Common myeloid progenitor, CD34-positive (primary cell): ENCODE data around the gene CAMTA1.

ENCODE experiments used
- CTCF ChIA-PET: fragments of 350-600 bp; sonication (Branson Sonifier 250); formaldehyde crosslinking; loops from one replicate; lab custom pipeline; 2021; ENCODE audit warnings: antibody characterized with exemption; lab: Charles Lee
- POLR2A ChIA-PET: fragments of 350-600 bp; sonication (Branson Sonifier 250); formaldehyde crosslinking; loops from one replicate; lab custom pipeline; 2021; ENCODE audit warnings: antibody characterized with exemption; lab: Charles Lee
- DNase-seq, 3 donors: peaks; one replicate each; pipeline versions ENCODE4 v3.0.0 to v3.0.0-alpha.2; 2013
- H3K27ac ChIP-seq, 2 experiments: 1 replicate in 1 of 2; 2 replicates in 1 of 2; pipeline ENCODE4 v1.7.0; 2013; ENCODE audit warnings: inconsistent platforms in 2 of 2, low read length in 2 of 2, mild to moderate bottlenecking in 2 of 2, low read depth in 1 of 2, moderate library complexity in 1 of 2; ENCODE audit not compliant: severe bottlenecking in 2 of 2, insufficient read depth in 1 of 2, poor library complexity in 1 of 2
- H3K27me3 ChIP-seq, 5 experiments: replicated peaks in 2 of 5; 1 replicate in 3 of 5; 2 replicates in 2 of 5; pipeline versions ENCODE4 v1.6.1 to v1.7.0; 2013; ENCODE audit warnings: low read length in 4 of 5, mild to moderate bottlenecking in 2 of 5, moderate library complexity in 2 of 5, inconsistent platforms in 1 of 5; ENCODE audit not compliant: insufficient read depth in 5 of 5, control insufficient read depth in 4 of 5
- H3K36me3 ChIP-seq, 4 experiments: 1 replicate in 2 of 4; 2 replicates in 2 of 4; pipeline versions ENCODE4 v1.6.1 to v1.7.0; 2013; ENCODE audit warnings: low read length in 3 of 4, control low read depth in 1 of 4, mild to moderate bottlenecking in 1 of 4; ENCODE audit not compliant: control insufficient read depth in 4 of 4, insufficient read depth in 4 of 4
- H3K4me1 ChIP-seq, 4 experiments: 1 replicate in 3 of 4; 2 replicates in 1 of 4; pipeline versions ENCODE4 v1.6.1 to v1.7.1; 2013; ENCODE audit warnings: low read length in 3 of 4, mild to moderate bottlenecking in 3 of 4, control low read depth in 1 of 4, inconsistent platforms in 1 of 4, moderate library complexity in 1 of 4; ENCODE audit not compliant: control insufficient read depth in 4 of 4, insufficient read depth in 4 of 4; ENCODE audit errors: control extremely low read depth in 1 of 4
- H3K4me3 ChIP-seq, 7 experiments: 1 replicate in 4 of 7; 2 replicates in 3 of 7; pipeline versions ENCODE4 v1.5.1 to v1.7.0; 2013; ENCODE audit warnings: mild to moderate bottlenecking in 7 of 7, low read length in 6 of 7, moderate library complexity in 6 of 7, inconsistent platforms in 2 of 7, low read depth in 2 of 7, control low read depth in 1 of 7; ENCODE audit not compliant: insufficient read depth in 4 of 7, control insufficient read depth in 1 of 7; ENCODE audit errors: extremely low read depth in 1 of 7
- H3K9me3 ChIP-seq, 5 experiments: 1 replicate in 4 of 5; 2 replicates in 1 of 5; pipeline versions ENCODE4 v1.6.1 to v1.7.1; 2013; ENCODE audit warnings: low read length in 4 of 5, mild to moderate bottlenecking in 2 of 5, inconsistent platforms in 1 of 5, low read depth in 1 of 5, moderate library complexity in 1 of 5; ENCODE audit not compliant: control insufficient read depth in 4 of 5, insufficient read depth in 2 of 5; ENCODE audit errors: control extremely low read depth in 1 of 5
- WGBS: methylation state at CpG from one replicate; pipeline ENCODE4 v1.1.5; 2013; ENCODE audit not compliant: insufficient coverage; 5-methylcytosine and 5-hydroxymethylcytosine counted together

The CAMTA1 gene

DNA sequence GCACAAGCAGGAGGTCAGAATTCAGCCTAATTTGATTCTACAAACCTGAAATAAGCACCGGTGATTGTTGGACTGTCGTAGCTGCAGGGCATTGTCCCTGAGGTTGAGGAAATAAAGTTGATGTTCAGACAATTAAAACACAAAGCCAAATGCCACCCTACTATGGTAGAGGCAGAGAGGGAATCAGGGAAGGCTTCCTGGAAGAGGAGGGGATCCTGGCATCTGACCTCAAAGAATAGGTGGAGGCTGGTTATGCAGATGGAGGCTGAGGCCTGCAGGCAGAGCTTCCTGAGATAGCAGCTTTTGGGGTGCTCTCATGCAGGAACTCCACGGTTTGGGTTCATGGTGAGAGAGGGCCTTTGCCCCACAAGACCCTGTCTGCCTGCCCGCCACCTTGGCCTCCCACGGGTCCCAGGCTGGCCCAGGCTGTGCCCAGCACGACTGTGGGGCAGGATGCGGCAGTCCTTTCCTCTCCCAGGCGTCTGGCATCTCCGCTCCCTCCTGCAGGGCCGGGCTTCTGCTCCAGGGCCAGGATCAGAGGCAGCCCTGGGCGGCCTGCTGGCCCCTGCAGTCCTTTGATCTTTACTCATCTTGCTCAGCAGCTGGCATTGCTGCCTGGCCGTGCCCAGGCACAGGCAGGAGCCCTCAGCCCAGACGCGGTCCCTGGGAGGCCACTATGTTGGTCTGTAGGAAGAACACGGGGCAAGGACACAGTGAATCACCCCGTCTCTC is 851.7 kb downstream of the CAMTA1 start:
- POLR2A ChIA-PET: no interaction called here
- Histone ChIP-seq H3K4me3 (no peak overlapping the region), H3K4me1 (peaks cover 0 to 34% (median 12%) of the 10 kb centered on the region in 4 experiments), H3K27ac (no peak overlapping the region), H3K36me3 (no peaks in the 10 kb centered on the region), H3K9me3 (no peaks in the 10 kb centered on the region), H3K27me3 (no peaks in the 10 kb centered on the region)
- CTCF ChIA-PET: no interaction called here
- 98% methylated on average over 10 of the region's 16 CpGs for WGBS
- no peak for DNase-seq

DNA sequence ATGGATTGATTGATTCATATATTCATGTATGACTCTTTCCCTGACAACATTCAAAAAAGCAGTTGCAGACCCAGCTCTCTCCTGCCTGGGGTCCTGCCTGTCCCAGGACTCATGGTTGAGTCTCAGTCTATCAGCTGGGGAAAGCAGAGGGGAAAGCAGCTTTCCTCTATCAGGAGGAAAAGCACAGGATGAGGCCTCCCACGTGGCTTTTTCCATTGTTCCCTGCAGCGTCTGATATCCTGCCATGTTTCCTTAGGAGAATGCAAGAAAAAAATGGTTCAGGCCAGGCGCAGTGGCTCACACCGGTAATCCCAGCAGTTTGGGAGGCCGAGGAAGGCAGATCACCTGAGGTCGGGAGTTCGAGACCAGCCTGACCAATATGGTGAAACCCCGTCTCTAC is 852.8 kb downstream of the CAMTA1 start:
- WGBS: 80% methylated on average over 8 of the region's 8 CpGs
- CTCF ChIA-PET: interaction anchor here (2.5 kb wide), 1 partner anchor 10 kb away, joined by 10 read pairs; no protein-coding TSS in a partner anchor
- H3K27me3 ChIP-seq: no peaks in the 10 kb centered on the region

DNA sequence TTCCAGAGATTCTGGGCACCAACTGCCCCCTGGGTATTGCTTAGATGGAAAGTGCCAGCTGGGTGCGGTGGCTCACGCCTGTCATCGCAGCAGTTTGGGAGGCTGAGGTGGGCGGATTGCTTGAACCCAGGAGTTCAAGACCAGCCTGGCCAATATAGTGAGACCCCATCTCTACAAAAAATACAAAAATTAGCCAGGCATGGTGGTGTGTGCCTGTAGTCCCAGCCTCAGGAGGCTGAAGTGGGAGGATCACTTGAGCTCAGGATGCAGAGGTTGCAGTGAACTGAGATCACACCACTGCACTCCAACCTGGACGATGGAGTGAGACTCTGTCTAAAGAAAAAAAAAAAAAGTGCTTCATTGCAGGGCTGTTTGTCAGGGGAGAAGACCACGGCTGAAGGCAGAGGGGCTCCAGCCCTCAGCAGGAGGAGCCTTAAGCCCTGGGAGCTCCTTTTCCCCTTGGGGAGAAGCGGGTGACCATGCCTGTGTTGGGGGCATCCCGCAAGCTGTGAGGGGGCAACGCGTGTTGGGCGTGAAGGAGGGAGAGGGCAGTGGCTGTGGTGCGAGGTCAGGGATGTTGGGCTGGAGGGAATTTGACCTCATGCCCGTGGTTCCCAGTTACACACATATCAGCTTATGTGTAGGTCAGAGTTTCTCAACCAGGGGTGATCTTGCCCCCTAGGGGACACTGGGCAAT is 854.3 kb downstream of the CAMTA1 start:
- POLR2A ChIA-PET: no interaction called here
- 94% methylated on average over 3 of the region's 13 CpGs for WGBS

More for the DNA sequence above, 852.8 kb downstream of the CAMTA1 start:
- POLR2A ChIA-PET: no interaction called here
- DNase-seq: no peak
- H3K27ac ChIP-seq: no peak overlapping the region
- no peaks in the 10 kb centered on the region for H3K36me3 ChIP-seq
- H3K4me1 ChIP-seq: peaks cover 0 to 29% (median 6%) of the 10 kb centered on the region in 4 experiments
- H3K4me3 ChIP-seq: no peak overlapping the region
- H3K9me3 ChIP-seq: no peaks in the 10 kb centered on the region

DNA sequence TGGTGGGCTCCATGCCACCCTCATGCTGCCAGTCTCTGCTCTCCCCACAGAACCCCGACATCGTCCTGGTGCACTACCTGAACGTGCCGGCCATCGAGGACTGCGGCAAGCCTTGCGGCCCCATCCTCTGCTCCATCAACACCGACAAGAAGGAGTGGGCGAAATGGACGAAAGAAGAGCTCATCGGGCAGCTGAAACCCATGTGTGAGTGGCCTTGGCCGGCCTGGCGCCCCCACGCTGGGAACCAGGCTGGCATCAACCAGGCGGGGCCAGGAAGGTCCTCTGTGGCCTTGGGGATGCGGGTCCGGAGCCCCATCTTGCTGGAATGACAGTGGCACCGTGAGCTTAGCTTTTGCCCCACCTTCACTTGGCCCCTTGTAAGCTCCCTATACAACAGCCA is 855.1 kb downstream of the CAMTA1 start:
- CTCF ChIA-PET: interaction anchor here (2.8 kb wide), 1 partner anchor 8 kb away, joined by 13 read pairs; no protein-coding TSS in a partner anchor
- peaks cover 0 to 2% (median 0%) of the 10 kb centered on the region in 5 experiments for H3K9me3 ChIP-seq
- WGBS: 95% methylated on average over 17 of the region's 18 CpGs

More for the DNA sequence above, 854.3 kb downstream of the CAMTA1 start:
- Histone ChIP-seq H3K36me3 (no peaks in the 10 kb centered on the region), H3K27ac (no peak overlapping the region), H3K9me3 (peaks cover 0 to 2% (median 0%) of the 10 kb centered on the region in 5 experiments), H3K27me3 (no peaks in the 10 kb centered on the region), H3K4me1 (peaks cover 0 to 14% (median 2%) of the 10 kb centered on the region in 4 experiments), H3K4me3 (no peak overlapping the region)
- no peak for DNase-seq
- CTCF ChIA-PET: interaction anchor here (0.5 to 2.5 kb wide), 2 partner anchors 9 to 145 kb away, joined by 3 to 10 read pairs; no protein-coding TSS in a partner anchor

GRCh38 chr1:7640920-7641585 is 855.8 kb downstream of the CAMTA1 start:
- H3K4me3 ChIP-seq: no peak overlapping the region
- WGBS: 97% methylated on average over 11 of the region's 18 CpGs
- no peaks in the 10 kb centered on the region for H3K27me3 ChIP-seq
- no peak overlapping the region for H3K27ac ChIP-seq
- CTCF ChIA-PET: interaction anchor here (0.9 to 2.8 kb wide), 4 partner anchors 9 to 433 kb away, joined by 3 to 13 read pairs (median 3); no protein-coding TSS in a partner anchor
- no peaks in the 10 kb centered on the region for H3K36me3 ChIP-seq
- H3K4me1 ChIP-seq: peaks cover 0 to 20% (median 9%) of the 10 kb centered on the region in 4 experiments
- POLR2A ChIA-PET: no interaction called here
- no peak for DNase-seq
- H3K9me3 ChIP-seq: peaks cover 0 to 2% (median 0%) of the 10 kb centered on the region in 5 experiments

More for the DNA sequence above, 855.1 kb downstream of the CAMTA1 start:
- H3K36me3 ChIP-seq: no peaks in the 10 kb centered on the region
- POLR2A ChIA-PET: no interaction called here
- H3K27ac ChIP-seq: no peak overlapping the region
- no peak overlapping the region for H3K4me3 ChIP-seq
- H3K4me1 ChIP-seq: peaks cover 0 to 13% (median 5%) of the 10 kb centered on the region in 4 experiments
- no peaks in the 10 kb centered on the region for H3K27me3 ChIP-seq
- no peak for DNase-seq

GRCh38 chr1:7641587-7642417 is 856.5 kb downstream of the CAMTA1 start:
- ChIA-PET CTCF (interaction anchor here (0.9 to 2.8 kb wide), 4 partner anchors 9 to 434 kb away, joined by 3 to 13 read pairs (median 3); no protein-coding TSS in a partner anchor), POLR2A (no interaction called here)
- Histone ChIP-seq H3K27ac (no peak overlapping the region), H3K36me3 (no peaks in the 10 kb centered on the region), H3K27me3 (no peaks in the 10 kb centered on the region), H3K4me3 (no peak overlapping the region), H3K9me3 (peaks cover 0 to 2% (median 0%) of the 10 kb centered on the region in 5 experiments), H3K4me1 (peaks cover 0 to 28% (median 12%) of the 10 kb centered on the region in 4 experiments)
- 87% methylated on average over 14 of the region's 18 CpGs for WGBS
- DNase-seq: peak in 1 of 3 donors; percentile 22
